K562 (cell line): ENCODE results near the gene OR13J1.

Experiments
- BRD9 ChIP-seq: fragments of 450-650 bp; IDR thresholded peaks from 2 replicates; pipeline ENCODE4 v1.6.1; 2018; ENCODE audit warnings: low read depth; ENCODE audit not compliant: partially characterized antibody
- FOXM1 ChIP-seq, 2 experiments: fragments of 450-650 bp in 1 of 2; sonication (generic) in 1 of 2; formaldehyde crosslinking in 1 of 2; IDR thresholded peaks; 2 replicates each; pipeline versions ENCODE4 v1.6.1 to v1.9.0; 2017 to 2022; ENCODE audit warnings: low read depth in 2 of 2, mild to moderate bottlenecking in 2 of 2, missing genetic modification reagents in 1 of 2, moderate library complexity in 1 of 2
- PTBP1 ChIP-seq: fragments of 200-400 bp; formaldehyde crosslinking; IDR thresholded peaks from 2 replicates; pipeline ENCODE4 v1.6.1; 2017; ENCODE audit warnings: low read depth, low read length
- RFX5 ChIP-seq: IDR thresholded peaks from 2 replicates; pipeline ENCODE4 v1.6.1; 2011; ENCODE audit warnings: low read depth, mild to moderate bottlenecking, improper control_type of control experiment, low read length
- SIX5 ChIP-seq, 2 experiments: IDR thresholded peaks; 2 replicates each; pipeline ENCODE4 v1.6.1; 2011; ENCODE audit warnings: low read length in 2 of 2, borderline replicate concordance in 1 of 2, low read depth in 1 of 2, mild to moderate bottlenecking in 1 of 2, moderate library complexity in 1 of 2; ENCODE audit not compliant: insufficient read depth in 1 of 2
- USF1 ChIP-seq: sonication (generic); formaldehyde crosslinking; IDR thresholded peaks from 2 replicates; pipeline ENCODE4 v1.9.0; 2022; ENCODE audit warnings: mild to moderate bottlenecking, missing genetic modification reagents
- ZC3H4 ChIP-seq: sonication (generic); formaldehyde crosslinking; IDR thresholded peaks from 2 replicates; pipeline ENCODE4 v1.9.0; 2021; ENCODE audit warnings: missing genetic modification reagents, borderline replicate concordance

- TF ChIP-seq PTBP1 (no peak), USF1 (CRISPR knock-in tag) (no peak), RFX5 (no peak), BRD9 (no peak), ZC3H4 (CRISPR knock-in tag) (no peak), SIX5 (IDR thresholded peaks at IDR 0.05; ENCODE audit: borderline replicate concordance in 1 of 2, insufficient read depth in 1 of 2, low read depth in 1 of 2, low read length in 2 of 2) (no peak), FOXM1 (IDR thresholded peaks at IDR 0.05; ENCODE audit: low read depth) (no peak), FOXM1 (CRISPR knock-in tag; IDR thresholded peaks at IDR 0.05; ENCODE audit: low read depth) (no peak)
Observed at GRCh38 chr9:35862328-35862727, 7.9 kb downstream of the OR13J1 start.
